ENCODE measurements around the gene CYB561. TPM values are rescaled to one million over a fixed set of nuclear protein-coding genes. Genes with fewer than 3 reads are reported as not detected.

Gene CYB561
- total RNA-seq, 1 experiment from 2014 or later = 35.1 TPM

GRCh38 chr17:63405020-63405419, 41.1 kb downstream of the CYB561 start (continued):
- TF ChIP-seq ATF3 (CRISPR knock-in tag; conservative IDR thresholded peaks at IDR 0.05) = no peak
- no peak for TF ChIP-seq NFE2L1 (CRISPR knock-in tag; IDR thresholded peaks at IDR 0.05)
- no peak for TF ChIP-seq TEAD4 (CRISPR knock-in tag; IDR thresholded peaks at IDR 0.05)
- TF ChIP-seq NR1H2 (CRISPR knock-in tag; IDR thresholded peaks at IDR 0.05) = no peak
- no peak for TF ChIP-seq ERG (CRISPR knock-in tag; IDR thresholded peaks at IDR 0.05)

- Mint-ChIP-seq H3K4me3 (no peak overlapping the region), H3K27ac (no peak overlapping the region), H3K9me3 (no peaks in the 10 kb centered on the region), H3K4me1 (peaks cover 10% of the 10 kb centered on the region), H3K27me3 (ENCODE audit: low read depth) (no peaks in the 10 kb centered on the region), H3K36me3 (no peaks in the 10 kb centered on the region)
- ChIA-PET POLR2A (no interaction called here), CTCF (interaction anchor here (0.7 to 1.8 kb wide), 2 partner anchors 174 to 321 kb away, joined by 3 to 4 read pairs; no protein-coding TSS in a partner anchor)
- DNase-seq (ENCODE audit: low spot score) = no peak
- ATAC-seq = no peak
- no peak for TF ChIP-seq ZMAT4 (CRISPR knock-in tag; IDR thresholded peaks at IDR 0.05)
- no peak for TF ChIP-seq ZBTB21 (CRISPR knock-in tag; IDR thresholded peaks at IDR 0.05; ENCODE audit: borderline replicate concordance)
- no peak for TF ChIP-seq ZNF219 (CRISPR knock-in tag; IDR thresholded peaks at IDR 0.05; ENCODE audit: borderline replicate concordance)
- TF ChIP-seq ZNF232 (CRISPR knock-in tag; IDR thresholded peaks at IDR 0.05) = no peak
- TF ChIP-seq GABPB1 (CRISPR knock-in tag; IDR thresholded peaks at IDR 0.05) = no peak
- TF ChIP-seq ZNF425 (CRISPR knock-in tag; conservative IDR thresholded peaks at IDR 0.05) = no peak
- TF ChIP-seq PRRX2 (CRISPR knock-in tag; IDR thresholded peaks at IDR 0.05) = no peak
Measured at GRCh38 chr17:63402431-63403212, 43.5 kb downstream of the CYB561 start.

GRCh38 chr17:63399856-63400255, 46.2 kb downstream of the CYB561 start:
- ChIA-PET POLR2A (no interaction called here), CTCF (no interaction called here)
- H3K4me3 Mint-ChIP-seq = no peak overlapping the region
- DNase-seq (ENCODE audit: low spot score) = no peak
- no peaks in the 10 kb centered on the region for H3K9me3 Mint-ChIP-seq
- no peaks in the 10 kb centered on the region for H3K36me3 Mint-ChIP-seq
- peaks cover 8% of the 10 kb centered on the region for H3K4me1 Mint-ChIP-seq
- TF ChIP-seq OVOL2 (CRISPR knock-in tag; IDR thresholded peaks at IDR 0.05; ENCODE audit: borderline replicate concordance) (no peak), GRHL2 (CRISPR knock-in tag; IDR thresholded peaks at IDR 0.05; ENCODE audit: insufficient replicate concordance, severe bottlenecking) (no peak), ZNF416 (CRISPR knock-in tag; IDR thresholded peaks at IDR 0.05) (no peak), RORB (CRISPR knock-in tag; IDR thresholded peaks at IDR 0.05) (no peak), TCF7 (CRISPR knock-in tag; IDR thresholded peaks at IDR 0.05; ENCODE audit: low read depth) (no peak), TP53 (CRISPR knock-in tag; IDR thresholded peaks at IDR 0.05) (no peak), JUN (CRISPR knock-in tag; IDR thresholded peaks at IDR 0.05) (no peak), NR1H2 (CRISPR knock-in tag; IDR thresholded peaks at IDR 0.05) (no peak), AR (CRISPR knock-in tag; IDR thresholded peaks at IDR 0.05) (no peak), ETV6 (CRISPR knock-in tag; IDR thresholded peaks at IDR 0.05) (no peak), ATF6 (CRISPR knock-in tag; IDR thresholded peaks at IDR 0.05) (no peak)
- ATAC-seq = no peak
- no peak overlapping the region for H3K27ac Mint-ChIP-seq
- H3K27me3 Mint-ChIP-seq (ENCODE audit: low read depth) = no peaks in the 10 kb centered on the region

All from WTC11 (cell line).